Measurements from ENCODE around the gene CFAP161. TPM values are rescaled to one million over a fixed set of nuclear protein-coding genes. Genes with fewer than 3 reads are reported as not detected.

CFAP161 gene
- total RNA-seq, 1 donor from 2014 or later: not detected

DNA sequence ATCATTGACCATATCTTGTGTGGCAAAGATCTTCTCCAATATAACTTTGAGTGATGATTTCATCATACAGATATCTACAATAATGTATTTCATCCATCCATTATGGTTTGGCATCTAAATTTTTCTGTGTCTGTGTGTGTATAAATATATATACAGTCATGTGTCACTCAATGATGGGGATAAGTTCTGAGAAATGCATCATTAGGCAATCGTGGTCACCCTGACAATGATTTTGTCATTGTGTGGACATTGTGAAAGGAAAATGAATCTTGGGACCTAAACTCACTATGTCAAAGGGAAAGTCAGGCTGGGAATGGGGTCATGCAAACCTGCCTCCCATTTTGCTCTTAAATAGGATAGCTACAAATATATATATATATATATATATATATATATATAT lies 12.4 kb downstream of the CFAP161 start:
- H3K4me3 Mint-ChIP-seq (ENCODE audit: unreplicated experiment): no peak overlapping the region
- H3K27me3 Mint-ChIP-seq (ENCODE audit: unreplicated experiment): peaks cover 25% of the 10 kb centered on the region
- H3K36me3 Mint-ChIP-seq (ENCODE audit: unreplicated experiment): no peaks in the 10 kb centered on the region
- no peak for DNase-seq (ENCODE audit: extremely low spot score, unreplicated experiment)
- H3K4me1 Mint-ChIP-seq (ENCODE audit: unreplicated experiment): no peaks in the 10 kb centered on the region
- H3K27ac Mint-ChIP-seq (ENCODE audit: unreplicated experiment): no peak overlapping the region
- H3K9me3 Mint-ChIP-seq (ENCODE audit: unreplicated experiment): no peaks in the 10 kb centered on the region
- TF ChIP-seq, protein P1, sequence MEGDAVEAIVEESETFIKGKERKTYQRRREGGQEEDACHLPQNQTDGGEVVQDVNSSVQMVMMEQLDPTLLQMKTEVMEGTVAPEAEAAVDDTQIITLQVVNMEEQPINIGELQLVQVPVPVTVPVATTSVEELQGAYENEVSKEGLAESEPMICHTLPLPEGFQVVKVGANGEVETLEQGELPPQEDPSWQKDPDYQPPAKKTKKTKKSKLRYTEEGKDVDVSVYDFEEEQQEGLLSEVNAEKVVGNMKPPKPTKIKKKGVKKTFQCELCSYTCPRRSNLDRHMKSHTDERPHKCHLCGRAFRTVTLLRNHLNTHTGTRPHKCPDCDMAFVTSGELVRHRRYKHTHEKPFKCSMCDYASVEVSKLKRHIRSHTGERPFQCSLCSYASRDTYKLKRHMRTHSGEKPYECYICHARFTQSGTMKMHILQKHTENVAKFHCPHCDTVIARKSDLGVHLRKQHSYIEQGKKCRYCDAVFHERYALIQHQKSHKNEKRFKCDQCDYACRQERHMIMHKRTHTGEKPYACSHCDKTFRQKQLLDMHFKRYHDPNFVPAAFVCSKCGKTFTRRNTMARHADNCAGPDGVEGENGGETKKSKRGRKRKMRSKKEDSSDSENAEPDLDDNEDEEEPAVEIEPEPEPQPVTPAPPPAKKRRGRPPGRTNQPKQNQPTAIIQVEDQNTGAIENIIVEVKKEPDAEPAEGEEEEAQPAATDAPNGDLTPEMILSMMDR (IDR thresholded peaks at IDR 0.05): no peak

DNA sequence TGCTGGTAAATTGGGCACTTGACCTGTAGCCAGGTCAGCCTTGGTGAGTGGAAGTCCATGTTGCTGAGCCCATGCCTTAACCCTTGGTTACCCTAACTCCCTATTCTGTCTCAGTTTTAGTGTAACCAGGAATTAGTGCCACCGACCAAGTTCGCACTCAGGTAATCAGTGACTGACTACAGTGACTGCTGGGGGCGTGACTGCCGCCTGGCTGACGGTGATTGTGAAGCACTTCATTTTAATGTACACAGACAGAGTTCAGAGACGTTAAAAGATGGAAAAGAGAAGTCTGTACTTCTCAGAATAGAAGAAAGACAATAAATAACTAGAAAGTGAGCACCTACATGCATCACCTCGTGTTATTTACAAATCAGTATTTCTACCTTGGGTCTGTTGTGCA lies 17.3 kb downstream of the CFAP161 start:
- no peaks in the 10 kb centered on the region for H3K9me3 Mint-ChIP-seq (ENCODE audit: unreplicated experiment)
- TF ChIP-seq, protein P1 (IDR thresholded peaks at IDR 0.05): no peak

DNA sequence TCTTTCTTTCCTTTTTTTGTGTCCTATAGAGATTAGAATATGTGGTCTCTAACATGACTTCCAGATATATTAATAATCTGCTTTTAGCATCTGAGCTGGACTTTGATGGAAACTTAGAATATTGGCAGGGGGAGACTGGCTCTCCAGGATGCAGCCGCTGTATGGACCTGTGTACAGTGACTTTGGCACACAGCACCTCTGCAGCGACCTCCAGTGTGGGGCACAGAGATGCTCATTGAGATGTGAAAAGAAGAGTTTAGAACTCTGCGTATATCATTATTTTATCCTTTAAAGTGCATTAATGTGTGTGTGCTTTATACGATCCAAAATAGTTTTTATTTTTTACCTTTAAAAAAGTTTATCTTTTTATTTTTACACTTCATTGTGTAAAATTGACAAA lies 18.3 kb downstream of the CFAP161 start:
- peaks cover 26% of the 10 kb centered on the region for H3K27me3 Mint-ChIP-seq (ENCODE audit: unreplicated experiment)
- TF ChIP-seq, protein P1 (IDR thresholded peaks at IDR 0.05): no peak
- H3K4me3 Mint-ChIP-seq (ENCODE audit: unreplicated experiment): no peak overlapping the region
- no peak for DNase-seq (ENCODE audit: extremely low spot score, unreplicated experiment)
- H3K27ac Mint-ChIP-seq (ENCODE audit: unreplicated experiment): no peak overlapping the region
- no peaks in the 10 kb centered on the region for H3K9me3 Mint-ChIP-seq (ENCODE audit: unreplicated experiment)
- no peaks in the 10 kb centered on the region for H3K4me1 Mint-ChIP-seq (ENCODE audit: unreplicated experiment)
- no peaks in the 10 kb centered on the region for H3K36me3 Mint-ChIP-seq (ENCODE audit: unreplicated experiment)

More for the DNA sequence above, 17.3 kb downstream of the CFAP161 start:
- Mint-ChIP-seq H3K4me1 (ENCODE audit: unreplicated experiment) (no peaks in the 10 kb centered on the region), H3K27ac (ENCODE audit: unreplicated experiment) (no peak overlapping the region), H3K36me3 (ENCODE audit: unreplicated experiment) (no peaks in the 10 kb centered on the region), H3K4me3 (ENCODE audit: unreplicated experiment) (no peak overlapping the region), H3K27me3 (ENCODE audit: unreplicated experiment) (peaks cover 22% of the 10 kb centered on the region)
- no peak for DNase-seq (ENCODE audit: extremely low spot score, unreplicated experiment)

DNA sequence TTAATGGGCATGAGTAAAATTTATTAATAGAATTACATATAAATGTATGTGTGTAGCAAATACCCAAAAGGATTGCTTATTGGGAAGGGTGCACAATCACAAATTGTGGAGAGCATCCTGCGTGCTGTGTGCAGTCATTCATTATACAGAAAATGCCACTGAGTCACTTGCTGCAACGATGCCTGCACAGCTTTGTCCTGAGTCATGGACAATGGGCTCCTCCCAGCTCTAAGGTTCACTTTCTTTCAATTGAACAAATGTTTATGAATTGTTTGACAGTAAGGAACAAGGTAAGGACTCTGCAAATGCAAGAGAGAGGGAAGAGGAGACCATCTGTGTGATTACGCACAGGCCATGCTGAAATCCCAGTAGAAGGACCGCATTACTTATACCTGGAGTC lies 18.7 kb downstream of the CFAP161 start:
- Mint-ChIP-seq H3K36me3 (ENCODE audit: unreplicated experiment) (no peaks in the 10 kb centered on the region), H3K4me1 (ENCODE audit: unreplicated experiment) (no peaks in the 10 kb centered on the region), H3K27ac (ENCODE audit: unreplicated experiment) (no peak overlapping the region), H3K9me3 (ENCODE audit: unreplicated experiment) (no peaks in the 10 kb centered on the region), H3K27me3 (ENCODE audit: unreplicated experiment) (peaks cover 26% of the 10 kb centered on the region), H3K4me3 (ENCODE audit: unreplicated experiment) (no peak overlapping the region)
- no peak for DNase-seq (ENCODE audit: extremely low spot score, unreplicated experiment)
- TF ChIP-seq, protein P1 (IDR thresholded peaks at IDR 0.05): no peak

DNA sequence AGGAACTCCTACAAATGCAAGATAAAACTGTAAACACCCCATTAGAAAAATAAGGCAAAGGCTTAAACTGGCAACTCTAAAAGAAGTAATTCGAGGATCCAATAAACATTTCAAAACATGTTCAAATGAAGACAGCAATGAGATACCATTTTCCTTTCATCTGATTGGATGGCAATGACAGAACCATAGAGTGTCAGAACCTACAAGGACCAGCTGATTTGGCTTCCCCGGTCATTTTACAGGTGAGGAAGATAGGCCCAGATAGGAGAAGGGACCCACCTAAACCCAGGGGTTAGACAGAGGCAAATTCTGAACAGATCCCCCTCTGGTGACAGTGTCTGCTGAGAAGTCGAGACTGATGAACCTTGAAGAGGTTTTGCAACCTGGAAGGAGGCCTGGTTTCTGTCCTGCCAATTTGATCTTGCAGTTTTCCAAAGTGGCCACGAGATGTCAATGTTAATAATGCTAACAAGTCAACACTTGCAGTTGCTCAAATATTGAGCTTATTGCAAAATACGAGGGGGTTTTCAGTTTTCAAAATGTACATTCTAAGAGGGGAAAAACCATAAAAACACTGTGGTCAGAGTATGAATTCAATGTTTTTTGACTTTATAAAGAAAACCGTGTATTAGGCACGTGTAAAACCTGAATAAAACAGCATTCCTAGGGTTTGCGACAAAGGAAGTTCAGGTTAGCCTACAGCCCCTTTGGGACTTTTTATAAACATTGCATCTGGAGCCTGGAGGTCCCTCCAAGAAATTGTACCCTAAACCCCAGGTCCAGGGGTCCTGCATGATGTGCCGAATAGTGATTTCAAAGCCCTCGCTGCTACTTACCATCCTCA lies 21.5 kb downstream of the CFAP161 start:
- peaks cover 21% of the 10 kb centered on the region for H3K27me3 Mint-ChIP-seq (ENCODE audit: unreplicated experiment)
- no peaks in the 10 kb centered on the region for H3K36me3 Mint-ChIP-seq (ENCODE audit: unreplicated experiment)
- no peak overlapping the region for H3K4me3 Mint-ChIP-seq (ENCODE audit: unreplicated experiment)

More for the DNA sequence above, 21.5 kb downstream of the CFAP161 start:
- Mint-ChIP-seq H3K9me3 (ENCODE audit: unreplicated experiment) (no peaks in the 10 kb centered on the region), H3K27ac (ENCODE audit: unreplicated experiment) (no peak overlapping the region), H3K4me1 (ENCODE audit: unreplicated experiment) (peaks cover 5% of the 10 kb centered on the region)
- no peak for DNase-seq (ENCODE audit: extremely low spot score, unreplicated experiment)
- TF ChIP-seq, protein P1 (IDR thresholded peaks at IDR 0.05): peak; percentile 66
